Tibial nerve (tissue), 4 donors: ENCODE results near the gene CTNS. TPM values are rescaled to one million over a fixed set of nuclear protein-coding genes. Genes with fewer than 3 reads are reported as not detected.
A peak's percentile ranks its signal among the peaks of the same experiment; 100 is the strongest.

Source experiments
- DNase-seq, 2 donors: peaks; one replicate each; pipeline ENCODE4 v3.0.0-alpha.2; 2019; ENCODE audit warnings: low spot score in 2 of 2
- H3K27ac ChIP-seq, 4 donors: fragments of 200-600 bp; sonication (generic) in 3 of 4; one replicate each; pipeline ENCODE4 v1.5.1; 2017 to 2019; ENCODE audit warnings: mild to moderate bottlenecking in 1 of 4
- H3K27me3 ChIP-seq, 2 donors: fragments of 200-600 bp; sonication (generic) in 1 of 2; one replicate each; pipeline versions ENCODE4 v1.5.1 to v1.6.0; 2017 to 2019
- H3K36me3 ChIP-seq, 3 donors: fragments of 200-600 bp; sonication (generic); one replicate each; pipeline ENCODE4 v1.5.1; 2018 to 2019
- H3K4me1 ChIP-seq, 4 donors: fragments of 200-600 bp; sonication (generic) in 3 of 4; one replicate each; pipeline ENCODE4 v1.5.1; 2017 to 2019
- H3K4me3 ChIP-seq, 4 donors: fragments of 200-600 bp; sonication (generic) in 3 of 4; one replicate each; pipeline ENCODE4 v1.5.1; 2017 to 2019; ENCODE audit warnings: mild to moderate bottlenecking in 1 of 4, moderate library complexity in 1 of 4
- H3K9me3 ChIP-seq, 4 donors: fragments of 200-600 bp; sonication (generic) in 3 of 4; one replicate each; pipeline ENCODE4 v1.5.1; 2017 to 2019
- CTCF ChIP-seq, 5 experiments: fragments of 200-600 bp in 3 of 5; fragments of 450-650 bp in 2 of 5; sonication (generic) in 3 of 5; IDR thresholded peaks; one replicate each; pipeline ENCODE4 v1.5.1; 2016 to 2019; ENCODE audit warnings: antibody characterized with exemption in 5 of 5, mild to moderate bottlenecking in 3 of 5, moderate library complexity in 2 of 5
- EP300 ChIP-seq, 2 donors: sonication (generic); formaldehyde crosslinking; IDR thresholded peaks; one replicate each; pipeline ENCODE4 v1.6.1; 2017; ENCODE audit warnings: antibody characterized with exemption in 2 of 2, mild to moderate bottlenecking in 1 of 2
- POLR2A ChIP-seq, 2 donors: fragments of 450-650 bp; IDR thresholded peaks; one replicate each; pipeline ENCODE4 v1.6.1; 2017; ENCODE audit warnings: antibody characterized with exemption in 2 of 2, mild to moderate bottlenecking in 2 of 2, moderate library complexity in 2 of 2
- WGBS, 2 donors: methylation state at CpG; one replicate each; pipeline ENCODE4 v1.1.5; 2018; 5-methylcytosine and 5-hydroxymethylcytosine counted together
- total RNA-seq, 4 donors: library from RNA; depleted of rRNA; stranded (reverse); fragments of >200 nt; gene quantifications; one replicate each; pipeline ENCODE4 v1.1.0, GENCODE V29; 2016

Gene CTNS
- total RNA-seq, 4 donors from 2014 or later, result 42.9 to 62.1 (median 50.6) TPM

- H3K27me3 ChIP-seq, result no peaks in the 10 kb centered on the region
- DNase-seq, result no peak
- H3K4me1 ChIP-seq, result no peaks in the 10 kb centered on the region
- TF ChIP-seq EP300 (IDR thresholded peaks at IDR 0.05) (no peak), CTCF (IDR thresholded peaks at IDR 0.05) (no peak), POLR2A (IDR thresholded peaks at IDR 0.05) (no peak)
- H3K36me3 ChIP-seq, result peaks cover 0 to 57% (median 4%) of the 10 kb centered on the region in 3 donors
- H3K27ac ChIP-seq, result no peak overlapping the region
- no peaks in the 10 kb centered on the region for H3K9me3 ChIP-seq
- no peak overlapping the region for H3K4me3 ChIP-seq
- 88 to 89% methylated on average over 14 to 15 of the region's 15 CpGs for WGBS, 2 donors
Measured at GRCh38 chr17:3600529-3601205, 35.9 kb upstream of the CTNS start.

DNA sequence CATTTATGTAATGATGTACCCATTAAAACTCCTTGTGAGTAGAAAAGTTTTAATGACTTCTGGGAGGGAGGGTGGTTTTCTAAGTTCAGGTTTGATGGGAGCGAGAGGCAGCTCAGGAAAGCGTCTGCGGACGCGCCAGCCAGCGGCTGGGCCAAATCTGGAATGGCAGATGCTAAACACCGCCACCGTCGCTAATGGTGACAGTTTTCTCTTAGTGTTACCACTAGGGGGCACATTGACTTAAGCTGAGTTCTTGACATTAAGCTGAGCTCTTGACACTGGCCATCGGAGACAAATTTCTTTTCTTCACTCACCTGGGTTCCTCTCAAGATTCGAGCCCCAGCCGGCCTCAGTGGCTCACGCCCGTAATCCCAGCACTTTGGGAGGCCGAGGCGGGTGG lies 34.1 kb upstream of the CTNS start:
- 80 to 82% methylated on average over 16 of the region's 16 CpGs for WGBS, 2 donors
- no peak for TF ChIP-seq EP300 (IDR thresholded peaks at IDR 0.05)
- TF ChIP-seq POLR2A (IDR thresholded peaks at IDR 0.05), result no peak
- peak in 4 of 5 experiments; percentile 9 to 25 (median 18) for TF ChIP-seq CTCF (IDR thresholded peaks at IDR 0.05)
- Histone ChIP-seq H3K27me3 (no peaks in the 10 kb centered on the region), H3K9me3 (no peaks in the 10 kb centered on the region), H3K27ac (no peak overlapping the region), H3K36me3 (peaks cover 0 to 58% (median 4%) of the 10 kb centered on the region in 3 donors), H3K4me1 (no peaks in the 10 kb centered on the region), H3K4me3 (no peak overlapping the region)
- no peak for DNase-seq

- 90% methylated on average over 15 to 17 of the region's 17 CpGs for WGBS, 2 donors
Measured at GRCh38 chr17:3603119-3603869, 33.3 kb upstream of the CTNS start.

DNA sequence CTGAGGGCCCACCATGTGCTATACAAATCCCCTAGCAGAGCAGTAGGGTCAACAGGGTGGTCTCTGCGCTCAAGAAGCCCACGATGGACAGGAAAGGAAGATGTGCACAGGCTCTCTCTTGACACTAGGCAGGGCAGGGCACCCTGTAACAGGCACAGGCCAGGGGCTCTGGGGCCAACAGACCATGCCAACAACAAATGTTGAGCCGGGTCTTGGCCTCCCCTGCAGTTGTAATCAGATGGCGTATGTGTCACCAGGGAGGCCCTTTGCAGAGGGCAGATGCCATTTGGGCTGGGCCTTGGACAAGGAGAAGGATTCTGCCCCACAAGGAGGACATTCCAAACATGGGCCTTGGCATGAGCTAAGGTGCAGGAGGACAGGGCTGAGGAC lies 32.7 kb upstream of the CTNS start:
- Histone ChIP-seq H3K27ac (no peak overlapping the region), H3K27me3 (no peaks in the 10 kb centered on the region), H3K4me1 (no peaks in the 10 kb centered on the region), H3K9me3 (no peaks in the 10 kb centered on the region), H3K4me3 (no peak overlapping the region), H3K36me3 (peaks cover 0 to 62% (median 4%) of the 10 kb centered on the region in 3 donors)
- 89 to 100% methylated on average over 4 of the region's 4 CpGs for WGBS, 2 donors
- no peak for TF ChIP-seq POLR2A (IDR thresholded peaks at IDR 0.05)
- TF ChIP-seq EP300 (IDR thresholded peaks at IDR 0.05), result no peak
- no peak for TF ChIP-seq CTCF (IDR thresholded peaks at IDR 0.05)
- no peak for DNase-seq

More at GRCh38 chr17:3603119-3603869, 33.3 kb upstream of the CTNS start:
- peaks cover 0 to 59% (median 4%) of the 10 kb centered on the region in 3 donors for H3K36me3 ChIP-seq
- no peaks in the 10 kb centered on the region for H3K27me3 ChIP-seq
- no peak overlapping the region for H3K4me3 ChIP-seq
- H3K4me1 ChIP-seq, result no peaks in the 10 kb centered on the region
- TF ChIP-seq POLR2A (IDR thresholded peaks at IDR 0.05), result no peak
- DNase-seq, result no peak
- no peaks in the 10 kb centered on the region for H3K9me3 ChIP-seq
- H3K27ac ChIP-seq, result no peak overlapping the region

DNA sequence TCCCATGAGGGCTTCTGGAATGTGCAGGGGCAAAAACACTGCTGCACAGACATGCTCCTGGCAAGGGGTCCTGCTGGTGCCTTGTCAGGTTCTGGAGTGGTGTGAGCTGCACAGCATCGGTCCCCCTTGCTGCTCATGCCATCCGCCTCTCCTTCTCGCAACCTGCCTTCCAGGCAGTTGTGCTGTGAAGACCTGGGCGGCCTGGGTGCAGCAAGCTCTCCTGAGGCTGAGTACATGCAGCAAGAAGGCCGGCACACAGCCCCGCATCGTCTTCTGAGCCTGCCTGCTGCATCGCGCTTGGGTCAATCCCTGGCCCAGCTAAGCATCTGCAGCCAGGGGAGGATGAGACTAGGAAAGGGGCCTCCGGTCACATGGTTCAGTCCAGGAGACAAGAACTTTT lies 26.9 kb upstream of the CTNS start:
- H3K27me3 ChIP-seq, result no peaks in the 10 kb centered on the region
- no peak overlapping the region for H3K27ac ChIP-seq
- H3K4me3 ChIP-seq, result no peak overlapping the region
- peaks cover 3 to 100% (median 23%) of the 10 kb centered on the region in 3 donors for H3K36me3 ChIP-seq
- 91 to 95% methylated on average over 10 of the region's 10 CpGs for WGBS, 2 donors
- H3K9me3 ChIP-seq, result no peaks in the 10 kb centered on the region
- TF ChIP-seq EP300 (IDR thresholded peaks at IDR 0.05), result no peak
- no peak for TF ChIP-seq CTCF (IDR thresholded peaks at IDR 0.05)
- no peak for TF ChIP-seq POLR2A (IDR thresholded peaks at IDR 0.05)
- no peaks in the 10 kb centered on the region for H3K4me1 ChIP-seq
- DNase-seq, result no peak
